GM21526 (cell line): Measurements from ENCODE around the gene FAM78A.
"Not testable (repeated sequence)": the region's sequence is repeated elsewhere in the genome, so short reads cannot be mapped to it uniquely, and the experiment has no call there.

ENCODE experiments used
- ATAC-seq: cut with Tn5 transposase; IDR thresholded peaks from one replicate; pipeline ENCODE4 v1.9.1; 2021; ENCODE audit warnings: moderate library complexity; ENCODE audit not compliant: unreplicated experiment, low FRiP score

The FAM78A gene

GRCh38 chr9:131270171-131271015 lies 5.9 kb downstream of the FAM78A start:
- no peak for ATAC-seq

- no peak for ATAC-seq
Measured at GRCh38 chr9:131266266-131267229, 9.8 kb downstream of the FAM78A start.

GRCh38 chr9:131264231-131264630 lies 12.1 kb downstream of the FAM78A start:
- no peak for ATAC-seq

DNA sequence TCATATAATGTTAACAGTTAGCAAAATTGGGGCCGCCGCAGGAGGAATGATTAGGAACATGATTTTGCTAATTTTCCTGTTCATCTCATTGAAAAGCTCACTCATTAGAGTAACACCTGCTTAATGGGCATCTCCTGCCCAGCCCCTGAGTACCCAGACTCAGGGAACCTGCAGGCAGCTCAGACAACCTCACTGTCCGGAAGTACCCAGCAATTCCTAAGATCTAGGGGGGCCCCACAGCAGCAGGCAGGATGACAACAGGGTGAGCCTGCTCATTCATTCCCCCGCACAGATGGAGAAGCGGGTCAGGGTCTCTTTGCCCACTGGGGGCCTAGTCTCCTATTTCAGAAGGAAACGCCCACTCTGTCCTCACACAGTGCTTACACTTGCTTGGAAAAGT lies 12.6 kb downstream of the FAM78A start:
- ATAC-seq, result no peak

- not testable (repeated sequence) for ATAC-seq
Measured at GRCh38 chr9:131263033-131263343, 13.3 kb downstream of the FAM78A start.

GRCh38 chr9:131262327-131263032 lies 13.8 kb downstream of the FAM78A start:
- no peak for ATAC-seq

GRCh38 chr9:131260751-131261452 lies 15.4 kb downstream of the FAM78A start:
- no peak for ATAC-seq

DNA sequence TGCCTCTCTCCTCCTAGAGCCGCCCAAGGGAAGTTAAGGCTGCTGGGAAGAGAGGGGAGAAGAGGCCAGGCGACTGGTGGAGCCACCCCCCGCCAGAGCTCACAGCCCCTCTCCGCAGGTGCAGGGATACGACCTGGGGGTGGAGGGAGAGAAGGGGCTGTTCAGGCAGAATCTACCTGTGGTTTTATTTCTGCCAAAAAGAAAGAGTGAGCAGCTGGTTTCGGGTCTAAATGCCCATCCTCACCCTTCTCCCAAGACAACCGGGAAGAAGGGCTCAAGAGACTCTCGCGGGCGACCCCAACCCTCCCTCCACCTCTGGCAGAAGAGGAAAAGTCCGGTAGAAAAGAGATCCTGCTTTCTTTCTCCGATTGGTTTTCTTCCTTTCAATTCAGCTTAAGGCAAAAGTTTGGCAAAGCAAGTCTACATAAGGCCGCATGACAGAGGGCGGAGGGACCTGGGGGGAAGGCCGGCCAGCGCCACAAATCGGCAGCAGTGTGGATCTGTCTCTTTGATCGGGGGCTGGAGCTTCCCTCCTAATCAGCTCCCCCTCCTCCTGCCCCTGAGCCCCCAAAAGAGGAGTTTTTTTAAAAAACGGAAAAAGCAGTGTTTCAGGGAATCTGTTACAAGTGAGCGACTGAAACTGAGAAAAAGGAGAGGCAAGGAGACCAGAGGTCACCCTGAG lies 16.3 kb downstream of the FAM78A start:
- no peak for ATAC-seq

- no peak for ATAC-seq
Measured at GRCh38 chr9:131259432-131259898, 16.8 kb downstream of the FAM78A start.

DNA sequence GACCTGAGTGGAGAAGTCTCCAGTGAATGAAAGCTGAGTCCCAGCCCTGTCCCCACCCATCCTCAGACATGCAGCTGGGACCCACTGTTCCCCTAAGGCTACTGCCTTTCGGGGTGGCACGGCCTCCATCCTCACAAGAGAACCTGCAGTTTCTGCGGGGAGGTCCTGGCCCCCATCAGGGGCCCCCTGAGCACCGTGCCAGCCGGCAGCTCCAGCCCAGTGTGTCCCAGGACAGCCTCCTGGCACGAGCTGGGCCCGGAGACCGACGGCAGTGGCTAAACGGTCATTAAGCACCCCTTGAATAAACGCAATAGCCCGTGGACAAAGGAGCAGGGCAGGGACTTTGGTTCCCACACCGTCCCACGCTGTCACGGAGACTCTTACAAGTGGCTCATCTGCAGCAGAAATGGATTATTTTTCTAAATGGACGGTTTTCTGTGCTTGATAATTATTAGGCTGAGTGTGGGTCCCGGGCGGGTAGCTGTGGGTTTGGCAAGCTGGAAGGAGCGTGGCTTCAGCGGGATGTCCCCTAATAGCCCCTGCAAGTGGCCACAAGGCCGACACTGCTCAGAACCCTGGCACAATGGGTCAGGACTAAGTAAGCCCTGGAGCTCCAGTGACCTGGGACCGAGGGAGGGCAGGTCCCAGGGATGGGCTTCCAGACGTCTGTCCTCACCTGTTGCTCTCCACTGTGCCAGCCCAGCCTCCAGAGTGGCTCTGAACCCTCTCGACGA lies 17.4 kb downstream of the FAM78A start:
- no peak for ATAC-seq

- ATAC-seq, result no peak
Measured at GRCh38 chr9:131258186-131258585, 18.1 kb downstream of the FAM78A start.

GRCh38 chr9:131257266-131258025 lies 18.9 kb downstream of the FAM78A start:
- no peak for ATAC-seq

- no peak for ATAC-seq
Measured at GRCh38 chr9:131255676-131256197, 20.6 kb downstream of the FAM78A start.

DNA sequence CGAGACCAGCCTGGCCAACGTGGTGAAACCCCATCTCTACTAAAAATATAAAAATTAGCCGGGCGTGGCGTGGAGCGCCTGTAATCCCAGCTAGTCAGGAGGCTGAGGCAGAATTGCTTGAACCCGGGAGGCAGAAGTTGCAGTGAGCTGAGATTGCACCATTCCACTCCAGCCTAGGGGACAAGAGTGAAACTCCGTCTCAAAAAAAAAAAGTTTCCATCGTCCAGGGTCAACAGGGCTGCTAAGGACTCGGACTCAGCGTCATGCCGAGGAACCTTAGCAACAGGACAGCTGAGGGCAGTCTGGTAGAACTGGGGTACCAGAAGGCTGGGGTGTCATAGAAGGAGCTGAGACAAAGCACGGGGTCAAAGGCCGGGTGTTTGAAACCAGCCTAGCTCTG lies 21.7 kb downstream of the FAM78A start:
- no peak for ATAC-seq

DNA sequence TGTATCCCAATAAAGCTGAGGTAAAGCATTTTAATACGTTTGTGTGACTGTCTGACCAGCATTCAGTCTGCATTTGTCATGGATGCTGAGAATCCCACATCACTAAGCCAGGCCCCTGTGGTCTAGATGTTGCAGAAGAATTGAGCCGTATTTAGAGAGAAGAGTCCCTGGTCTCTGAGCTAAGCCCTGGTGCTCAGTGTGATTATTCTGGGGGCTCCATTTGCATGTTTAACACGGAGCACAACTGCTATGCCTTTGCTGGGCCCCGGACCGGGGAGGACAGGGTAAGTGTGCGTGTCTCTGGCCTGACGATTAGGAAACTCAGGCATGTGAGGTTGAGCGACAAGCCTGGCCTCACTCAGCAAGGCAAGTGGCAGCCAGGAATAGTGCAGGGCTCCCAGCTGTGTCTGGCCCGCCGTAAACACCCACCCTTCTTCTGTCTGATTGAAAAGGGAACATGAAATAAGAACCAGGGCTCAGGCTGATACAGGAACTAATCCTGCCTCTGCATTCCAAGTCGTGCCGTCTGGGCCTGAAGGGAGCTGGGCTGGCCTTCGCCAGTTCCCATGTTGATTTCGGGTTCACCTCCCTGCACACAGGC lies 22.3 kb downstream of the FAM78A start:
- no peak for ATAC-seq

DNA sequence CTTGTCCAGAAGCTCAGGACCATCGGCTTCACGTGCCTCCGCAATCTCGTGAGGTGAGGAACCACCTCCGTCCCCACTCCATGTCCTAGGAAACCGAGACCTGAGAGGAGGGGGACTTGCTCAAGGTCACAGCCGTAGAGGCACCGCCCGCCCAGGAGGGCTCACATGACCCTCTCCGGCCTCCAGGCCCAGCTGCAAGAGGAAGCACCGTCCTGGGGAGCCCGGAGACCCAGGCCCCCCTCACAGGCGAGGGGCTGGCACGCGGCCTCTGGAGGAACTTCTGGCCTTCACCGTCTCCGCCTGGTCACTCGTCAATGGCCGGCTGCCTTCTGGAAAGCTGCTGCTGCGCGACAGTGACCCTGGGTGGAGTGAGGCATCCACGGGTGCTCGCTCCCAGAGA lies 24.2 kb downstream of the FAM78A start:
- ATAC-seq, result no peak

DNA sequence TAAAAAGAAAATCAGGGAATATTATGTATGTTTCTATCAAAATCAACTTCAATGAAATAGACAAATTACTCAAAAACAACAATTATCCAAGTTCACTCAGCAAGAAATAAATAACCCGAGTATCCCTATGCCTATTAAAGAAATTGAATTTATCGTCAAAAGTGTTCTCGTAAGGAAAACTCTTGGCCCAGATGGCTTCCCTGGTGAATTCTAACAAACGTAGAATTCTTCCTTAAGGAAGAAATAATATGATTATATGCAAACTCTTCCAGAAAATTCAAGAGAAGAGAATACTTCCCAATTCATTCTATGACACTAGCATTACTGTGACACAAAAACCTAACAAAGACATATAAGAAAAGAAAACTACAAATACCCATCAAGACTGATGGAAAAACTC lies 29.7 kb downstream of the FAM78A start:
- no peak for ATAC-seq

- not testable (repeated sequence) for ATAC-seq
Measured at GRCh38 chr9:131244331-131244730, 32.0 kb downstream of the FAM78A start.
